ENCODE results near the gene CCDC12.

DNA sequence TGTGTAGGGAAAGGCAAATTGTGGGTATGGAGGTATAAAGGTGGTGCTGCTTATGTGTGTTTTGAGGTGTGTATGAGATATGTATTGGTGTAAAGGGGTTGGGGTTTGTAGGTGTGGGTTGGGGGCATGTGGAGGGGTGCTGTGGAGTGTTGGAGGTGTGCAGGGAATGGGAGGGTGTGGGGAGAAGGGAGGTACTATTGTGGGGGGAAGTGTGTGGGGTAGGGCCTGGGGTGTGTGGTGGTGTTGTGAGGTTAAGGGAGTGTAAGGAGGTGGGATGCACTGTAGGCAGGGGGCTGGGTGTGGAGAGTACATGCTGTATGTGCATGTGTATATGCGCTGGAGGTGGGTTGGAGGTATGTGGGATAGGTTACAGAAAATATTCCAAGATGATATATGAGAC lies 15.7 kb downstream of the CCDC12 start:
- TF ChIP-seq, protein P1, sequence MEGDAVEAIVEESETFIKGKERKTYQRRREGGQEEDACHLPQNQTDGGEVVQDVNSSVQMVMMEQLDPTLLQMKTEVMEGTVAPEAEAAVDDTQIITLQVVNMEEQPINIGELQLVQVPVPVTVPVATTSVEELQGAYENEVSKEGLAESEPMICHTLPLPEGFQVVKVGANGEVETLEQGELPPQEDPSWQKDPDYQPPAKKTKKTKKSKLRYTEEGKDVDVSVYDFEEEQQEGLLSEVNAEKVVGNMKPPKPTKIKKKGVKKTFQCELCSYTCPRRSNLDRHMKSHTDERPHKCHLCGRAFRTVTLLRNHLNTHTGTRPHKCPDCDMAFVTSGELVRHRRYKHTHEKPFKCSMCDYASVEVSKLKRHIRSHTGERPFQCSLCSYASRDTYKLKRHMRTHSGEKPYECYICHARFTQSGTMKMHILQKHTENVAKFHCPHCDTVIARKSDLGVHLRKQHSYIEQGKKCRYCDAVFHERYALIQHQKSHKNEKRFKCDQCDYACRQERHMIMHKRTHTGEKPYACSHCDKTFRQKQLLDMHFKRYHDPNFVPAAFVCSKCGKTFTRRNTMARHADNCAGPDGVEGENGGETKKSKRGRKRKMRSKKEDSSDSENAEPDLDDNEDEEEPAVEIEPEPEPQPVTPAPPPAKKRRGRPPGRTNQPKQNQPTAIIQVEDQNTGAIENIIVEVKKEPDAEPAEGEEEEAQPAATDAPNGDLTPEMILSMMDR (conservative IDR thresholded peaks at IDR 0.05): no peak
- TF ChIP-seq ZFX (IDR thresholded peaks at IDR 0.05): no peak
